ENCODE data around the gene MYO1C. TPM values are rescaled to one million over a fixed set of nuclear protein-coding genes. Genes with fewer than 3 reads are reported as not detected.

Gene MYO1C
- total RNA-seq, 1 experiment from 2014 or later: 171 TPM

- no TSS peak for BruUV-seq (replicated peaks)
- H3K27ac Mint-ChIP-seq (ENCODE audit: unreplicated experiment): peak overlapping the region; percentile 60
- Histone ChIP-seq H3K36me3 (ENCODE audit: control insufficient read depth, insufficient read depth, low read length) (peaks cover 6% of the 10 kb centered on the region), H3K4me1 (peaks cover 21% of the 10 kb centered on the region), H3K9me3 (peaks cover 2% of the 10 kb centered on the region; the same call in 1 of the 2 replicates), H3K27me3 (replicated peaks; ENCODE audit: control insufficient read depth, insufficient read depth, low read length) (no peaks in the 10 kb centered on the region), H3K4me3 (ENCODE audit: low read depth, low read length) (no peak overlapping the region)
- TF ChIP-seq CTCF (IDR thresholded peaks at IDR 0.05; ENCODE audit: insufficient read depth in 1 of 2, low read depth in 1 of 2, low read length in 1 of 2, severe bottlenecking in 1 of 2, unreplicated experiment in 1 of 2): no peak
- ChIA-PET CTCF (no interaction called here), POLR2A (interaction anchor here (0.5 kb wide), 1 partner anchor 12 kb away, joined by 3 read pairs; the partner anchor contains the start of gene CRK)
- no peaks in the 10 kb centered on the region for H3K9me3 Mint-ChIP-seq (ENCODE audit: unreplicated experiment)
- H3K4me1 Mint-ChIP-seq (ENCODE audit: low read depth, unreplicated experiment): peaks cover 26% of the 10 kb centered on the region
- peak overlapping the region; percentile 6 for H3K4me3 Mint-ChIP-seq (ENCODE audit: unreplicated experiment)
- H3K36me3 Mint-ChIP-seq (ENCODE audit: insufficient read depth, unreplicated experiment): peaks cover 94% of the 10 kb centered on the region
- DNase-seq: peak; percentile 89 to 93
- intact Hi-C loops (cut with micrococcal nuclease; ENCODE audit: unreplicated experiment): no loop called here
- H3K27me3 Mint-ChIP-seq (ENCODE audit: insufficient read depth, unreplicated experiment): no peaks in the 10 kb centered on the region
Measured at GRCh38 chr17:1467898-1468492, 24.5 kb downstream of the MYO1C start.

GRCh38 chr17:1467258-1467657 is 25.2 kb downstream of the MYO1C start:
- CTCF ChIA-PET: no interaction called here
- H3K36me3 ChIP-seq (ENCODE audit: control insufficient read depth, insufficient read depth, low read length): peaks cover 6% of the 10 kb centered on the region
- H3K9me3 Mint-ChIP-seq (ENCODE audit: unreplicated experiment): no peaks in the 10 kb centered on the region

GRCh38 chr17:1464186-1464585 is 28.3 kb downstream of the MYO1C start:
- Mint-ChIP-seq H3K27me3 (ENCODE audit: insufficient read depth, unreplicated experiment) (no peaks in the 10 kb centered on the region), H3K36me3 (ENCODE audit: insufficient read depth, unreplicated experiment) (peaks cover 76% of the 10 kb centered on the region), H3K27ac (ENCODE audit: unreplicated experiment) (no peak overlapping the region), H3K4me1 (ENCODE audit: low read depth, unreplicated experiment) (peaks cover 35% of the 10 kb centered on the region), H3K4me3 (ENCODE audit: unreplicated experiment) (no peak overlapping the region), H3K9me3 (ENCODE audit: unreplicated experiment) (no peaks in the 10 kb centered on the region)
- intact Hi-C loops (cut with micrococcal nuclease; ENCODE audit: unreplicated experiment): no loop called here
- Histone ChIP-seq H3K4me3 (ENCODE audit: low read depth, low read length) (no peak overlapping the region), H3K36me3 (ENCODE audit: control insufficient read depth, insufficient read depth, low read length) (peaks cover 1% of the 10 kb centered on the region; the same call in 1 of the 2 replicates), H3K4me1 (peaks cover 22% of the 10 kb centered on the region), H3K9me3 (peaks cover 2% of the 10 kb centered on the region; the same call in 1 of the 2 replicates), H3K27me3 (replicated peaks; ENCODE audit: control insufficient read depth, insufficient read depth, low read length) (no peaks in the 10 kb centered on the region)
- ChIA-PET POLR2A (no interaction called here), CTCF (no interaction called here)
- no TSS peak for BruUV-seq (replicated peaks)
- no peak for TF ChIP-seq CTCF (IDR thresholded peaks at IDR 0.05; ENCODE audit: insufficient read depth in 1 of 2, low read depth in 1 of 2, low read length in 1 of 2, severe bottlenecking in 1 of 2, unreplicated experiment in 1 of 2)
- DNase-seq: no peak

More at GRCh38 chr17:1467258-1467657, 25.2 kb downstream of the MYO1C start:
- Mint-ChIP-seq H3K4me1 (ENCODE audit: low read depth, unreplicated experiment) (peaks cover 32% of the 10 kb centered on the region), H3K4me3 (ENCODE audit: unreplicated experiment) (no peak overlapping the region), H3K36me3 (ENCODE audit: insufficient read depth, unreplicated experiment) (peaks cover 90% of the 10 kb centered on the region), H3K27me3 (ENCODE audit: insufficient read depth, unreplicated experiment) (no peaks in the 10 kb centered on the region), H3K27ac (ENCODE audit: unreplicated experiment) (no peak overlapping the region)
- no TSS peak for BruUV-seq (replicated peaks)
- Histone ChIP-seq H3K4me1 (peaks cover 26% of the 10 kb centered on the region), H3K9me3 (peaks cover 2% of the 10 kb centered on the region; the same call in 1 of the 2 replicates), H3K27me3 (replicated peaks; ENCODE audit: control insufficient read depth, insufficient read depth, low read length) (no peaks in the 10 kb centered on the region), H3K4me3 (ENCODE audit: low read depth, low read length) (no peak overlapping the region)
- intact Hi-C loops (cut with micrococcal nuclease; ENCODE audit: unreplicated experiment): no loop called here
- no peak for TF ChIP-seq CTCF (IDR thresholded peaks at IDR 0.05; ENCODE audit: insufficient read depth in 1 of 2, low read depth in 1 of 2, low read length in 1 of 2, severe bottlenecking in 1 of 2, unreplicated experiment in 1 of 2)
- DNase-seq: no peak
- POLR2A ChIA-PET: no interaction called here
